CD4-positive, alpha-beta T cell (primary cell): ENCODE data around the gene PRKG1. TPM values are rescaled to one million over a fixed set of nuclear protein-coding genes. Genes with fewer than 3 reads are reported as not detected.

Experiments used
- ATAC-seq: fragments of 200-7000 bp; cut with Tn5 transposase; one replicate; pipeline ENCODE4 v1.10.0; 2022; ENCODE audit warnings: mild to moderate bottlenecking; ENCODE audit not compliant: poor library complexity
- CTCF ChIA-PET: fragments of 350-600 bp; sonication (Branson Sonifier 250); formaldehyde crosslinking; loops from one replicate; lab custom pipeline; 2021; ENCODE audit warnings: antibody characterized with exemption, inconsistent platforms; lab: Charles Lee
- POLR2A ChIA-PET: fragments of 350-600 bp; sonication (Branson Sonifier 250); formaldehyde crosslinking; loops from one replicate; lab custom pipeline; 2021; ENCODE audit warnings: antibody characterized with exemption, inconsistent platforms; lab: Charles Lee
- DNase-seq, 14 experiments: peaks; one replicate each; pipeline ENCODE4 v3.0.0-alpha.2; 2013 to 2020; ENCODE audit warnings: mixed read lengths in 2 of 14
- H3K27ac ChIP-seq, 2 donors: one replicate each; pipeline versions ENCODE4 v1.5.1 to v1.7.0; 2013; ENCODE audit warnings: low read length in 2 of 2, low read depth in 1 of 2, mild to moderate bottlenecking in 1 of 2
- H3K27me3 ChIP-seq, 2 experiments: 1 replicate in 1 of 2; 2 replicates in 1 of 2; pipeline versions ENCODE4 v1.6.1 to v1.7.0; 2013; ENCODE audit warnings: low read length in 2 of 2, control low read depth in 1 of 2, mild to moderate bottlenecking in 1 of 2, moderate library complexity in 1 of 2; ENCODE audit not compliant: insufficient read depth in 2 of 2, control insufficient read depth in 1 of 2
- H3K36me3 ChIP-seq: one replicate; pipeline ENCODE4 v1.6.1; 2013; ENCODE audit warnings: low read length, control low read depth; ENCODE audit not compliant: insufficient read depth
- H3K4me1 ChIP-seq: one replicate; pipeline ENCODE4 v1.6.1; 2013; ENCODE audit warnings: low read length, control low read depth; ENCODE audit not compliant: insufficient read depth
- H3K4me3 ChIP-seq: one replicate; pipeline ENCODE4 v1.5.1; 2013; ENCODE audit warnings: mild to moderate bottlenecking, low read length, moderate library complexity
- H3K9me3 ChIP-seq, 2 experiments: 1 replicate in 1 of 2; 2 replicates in 1 of 2; pipeline versions ENCODE4 v1.6.1 to v1.7.0; 2013; ENCODE audit warnings: low read length in 2 of 2, mild to moderate bottlenecking in 2 of 2, control low read depth in 1 of 2, moderate library complexity in 1 of 2; ENCODE audit not compliant: control insufficient read depth in 1 of 2, insufficient read depth in 1 of 2
- H3K27ac Mint-ChIP-seq: one replicate; pipeline ENCODE4 v1.8.0; 2020; ENCODE audit warnings: mixed read lengths
- H3K27me3 Mint-ChIP-seq: one replicate; pipeline ENCODE4 v1.8.0; 2021; ENCODE audit warnings: mixed read lengths
- H3K36me3 Mint-ChIP-seq: one replicate; pipeline ENCODE4 v1.8.0; 2021; ENCODE audit warnings: low read depth, mixed read lengths
- H3K4me1 Mint-ChIP-seq: one replicate; pipeline ENCODE4 v1.8.0; 2021; ENCODE audit warnings: low read depth, mixed read lengths
- H3K4me3 Mint-ChIP-seq: one replicate; pipeline ENCODE4 v1.8.0; 2020; ENCODE audit warnings: mild to moderate bottlenecking, mixed read lengths
- H3K9me3 Mint-ChIP-seq: one replicate; pipeline ENCODE4 v1.8.0; 2020; ENCODE audit warnings: mixed read lengths
- CTCF ChIP-seq: fragments of 200-600 bp; IDR thresholded peaks from one replicate; pipeline ENCODE4 v1.8.0; 2022; ENCODE audit warnings: antibody characterized with exemption, mild to moderate bottlenecking
- intact Hi-C, 2 experiments: fragments of 100-400 bp; cut with DNase I in 1 of 2; cut with micrococcal nuclease in 1 of 2; formaldehyde crosslinking; loops; one replicate each; pipeline versions ENCODE4 v1.15.1 to v1.9.0; 2023 to 2025; cut with DNase I, micrococcal nuclease
- total RNA-seq, 174 experiments: library from RNA in 2 of 174; stranded (reverse) in 2 of 174; gene quantifications; one replicate each; pipeline ENCODE4 v1.2.3 and lab custom pipeline; 2021 to 2026

Gene PRKG1
- total RNA-seq, 2 experiments from 2014 or later = 0.31 TPM; not detected in 1

GRCh38 chr10:51325649-51326048 lies 251.4 kb downstream of the PRKG1 start:
- no peak for TF ChIP-seq CTCF

GRCh38 chr10:51326174-51326573 lies 251.9 kb downstream of the PRKG1 start:
- H3K27me3 ChIP-seq = no peaks in the 10 kb centered on the region
- H3K4me1 Mint-ChIP-seq = no peaks in the 10 kb centered on the region
- no peak overlapping the region for H3K27ac Mint-ChIP-seq
- intact Hi-C loops = no loop called here
- peaks cover 6% of the 10 kb centered on the region for H3K9me3 Mint-ChIP-seq
- ATAC-seq (no peak), DNase-seq (no peak)
- H3K27ac ChIP-seq = no peak overlapping the region
- H3K4me3 ChIP-seq = no peak overlapping the region
- CTCF ChIA-PET = no interaction called here
- H3K36me3 ChIP-seq = no peaks in the 10 kb centered on the region
- H3K4me3 Mint-ChIP-seq = no peak overlapping the region
- no peaks in the 10 kb centered on the region for H3K36me3 Mint-ChIP-seq
- no peaks in the 10 kb centered on the region for H3K27me3 Mint-ChIP-seq
- POLR2A ChIA-PET = no interaction called here
- H3K4me1 ChIP-seq = no peaks in the 10 kb centered on the region
- H3K9me3 ChIP-seq = peaks cover 0 to 8% of the 10 kb centered on the region in 2 experiments
- TF ChIP-seq CTCF = no peak

More at GRCh38 chr10:51325649-51326048, 251.4 kb downstream of the PRKG1 start:
- ChIA-PET POLR2A (no interaction called here), CTCF (no interaction called here)
- intact Hi-C loops = no loop called here
- no peaks in the 10 kb centered on the region for H3K36me3 Mint-ChIP-seq
- Histone ChIP-seq H3K9me3 (peaks cover 0 to 3% of the 10 kb centered on the region in 2 experiments), H3K36me3 (no peaks in the 10 kb centered on the region), H3K27me3 (no peaks in the 10 kb centered on the region), H3K27ac (no peak overlapping the region), H3K4me1 (no peaks in the 10 kb centered on the region), H3K4me3 (no peak overlapping the region)
- no peaks in the 10 kb centered on the region for H3K27me3 Mint-ChIP-seq
- DNase-seq (no peak), ATAC-seq (no peak)
- H3K27ac Mint-ChIP-seq = no peak overlapping the region
- peaks cover 6% of the 10 kb centered on the region for H3K9me3 Mint-ChIP-seq
- no peak overlapping the region for H3K4me3 Mint-ChIP-seq
- H3K4me1 Mint-ChIP-seq = no peaks in the 10 kb centered on the region

- Mint-ChIP-seq H3K27me3 (no peaks in the 10 kb centered on the region), H3K9me3 (peaks cover 6% of the 10 kb centered on the region), H3K4me3 (no peak overlapping the region), H3K27ac (no peak overlapping the region), H3K4me1 (no peaks in the 10 kb centered on the region), H3K36me3 (no peaks in the 10 kb centered on the region)
- no peak for ATAC-seq
- Histone ChIP-seq H3K27me3 (no peaks in the 10 kb centered on the region), H3K4me3 (no peak overlapping the region), H3K27ac (no peak overlapping the region), H3K4me1 (no peaks in the 10 kb centered on the region), H3K9me3 (peaks cover 0 to 9% of the 10 kb centered on the region in 2 experiments), H3K36me3 (no peaks in the 10 kb centered on the region)
- DNase-seq = no peak
- ChIA-PET CTCF (no interaction called here), POLR2A (no interaction called here)
- no peak for TF ChIP-seq CTCF
- intact Hi-C loops = no loop called here
Measured at GRCh38 chr10:51327432-51327831, 253.1 kb downstream of the PRKG1 start.
